ENCODE results near the gene PFKFB2. TPM values are rescaled to one million over a fixed set of nuclear protein-coding genes. Genes with fewer than 3 reads are reported as not detected.

The PFKFB2 gene
- polyA plus RNA-seq, 1 donor (not counting 4 experiments of a cell fraction or from before 2014, with no cell fraction given), result 12.2 TPM

DNA sequence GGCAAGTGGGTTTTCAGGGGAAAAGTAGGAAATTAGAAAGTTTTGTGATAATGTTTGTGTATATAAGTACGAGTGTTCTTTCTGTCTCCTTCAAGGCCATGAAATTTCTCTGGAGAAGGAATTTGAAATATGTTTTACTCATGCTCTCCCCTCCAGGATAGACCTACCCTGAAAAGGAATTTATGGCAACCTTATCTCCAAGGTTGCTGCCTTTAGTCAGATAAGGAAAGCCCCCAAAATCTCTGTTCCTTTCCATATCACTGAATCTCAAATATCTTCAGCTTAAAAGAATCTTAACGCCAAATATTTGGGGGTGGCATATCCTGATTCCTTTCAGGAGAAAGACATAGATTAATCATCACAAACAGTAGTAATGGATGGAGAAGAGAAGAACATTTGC lies 35.1 kb downstream of the PFKFB2 start:
- dilution Hi-C loops (cut with MboI; ENCODE audit: extremely low pct_ligation_motif_present, low sequenced_read_pairs), result no loop called here
- TF ChIP-seq CTCF (optimal IDR thresholded peaks at IDR 0.05 in 1 of 3, IDR thresholded peaks at IDR 0.05 in 1 of 3, conservative IDR thresholded peaks at IDR 0.05 in 1 of 3; ENCODE audit: extremely low read depth in 1 of 3, insufficient read depth in 2 of 3, low read length in 3 of 3), result no peak
- no peak for TF ChIP-seq EZH2 (IDR thresholded peaks at IDR 0.05; ENCODE audit: low read length)
- Histone ChIP-seq H3K4me2 (ENCODE audit: control insufficient read depth, extremely low read depth, insufficient read depth, low read depth, low read length) (no peak overlapping the region), H2AFZ (ENCODE audit: control insufficient read depth, low read length) (no peak overlapping the region), H3K27ac (ENCODE audit: control insufficient read depth, insufficient read depth, low read length) (no peak overlapping the region), H3K9me3 (ENCODE audit: control insufficient read depth, low read depth, low read length) (no peaks in the 10 kb centered on the region), H3K27me3 (ENCODE audit: control insufficient read depth, extremely low read depth, insufficient read depth, low read length) (peaks cover 4% of the 10 kb centered on the region), H3K9me1 (ENCODE audit: control insufficient read depth, extremely low read depth, insufficient read depth, low read length) (no peaks in the 10 kb centered on the region), H3K36me3 (ENCODE audit: control insufficient read depth in 2 of 2, extremely low read depth in 1 of 2, insufficient read depth in 2 of 2, low read length in 2 of 2) (no peaks in the 10 kb centered on the region), H3K4me1 (ENCODE audit: control insufficient read depth, extremely low read depth, insufficient read depth, low read length) (peaks cover 5% of the 10 kb centered on the region), H3K4me3 (ENCODE audit: control insufficient read depth in 2 of 3, extremely low read depth in 1 of 3, insufficient read depth in 2 of 3, low read depth in 1 of 3, low read length in 3 of 3) (no peak overlapping the region), H4K20me1 (ENCODE audit: control insufficient read depth, extremely low read depth, insufficient read depth, low read length) (no peaks in the 10 kb centered on the region), H3K79me2 (ENCODE audit: control insufficient read depth, insufficient read depth, low read length) (no peaks in the 10 kb centered on the region), H3K9ac (ENCODE audit: control insufficient read depth, extremely low read depth, insufficient read depth, low read length) (no peak overlapping the region)
- no peak for DNase-seq (ENCODE audit: low read depth, low spot score)
- no peak for FAIRE-seq

GRCh38 chr1:207088701-207089626 lies 35.9 kb downstream of the PFKFB2 start, which contains the start of gene C4BPB:
TSS of gene C4BPB (plus strand) at chr1:207088860. CDS start at chr1:207089532, 672 bp downstream.
- Histone ChIP-seq H3K27me3 (ENCODE audit: control insufficient read depth, extremely low read depth, insufficient read depth, low read length) (peaks cover 4% of the 10 kb centered on the region), H3K4me3 (ENCODE audit: control insufficient read depth in 2 of 3, extremely low read depth in 1 of 3, insufficient read depth in 2 of 3, low read depth in 1 of 3, low read length in 3 of 3) (no peak within 1 kb of the TSS), H2AFZ (ENCODE audit: control insufficient read depth, low read length) (no peak within 1 kb of the TSS), H3K27ac (ENCODE audit: control insufficient read depth, insufficient read depth, low read length) (no peak within 1 kb of the TSS), H3K9me1 (ENCODE audit: control insufficient read depth, extremely low read depth, insufficient read depth, low read length) (no peaks in the 10 kb centered on the region), H3K9me3 (ENCODE audit: control insufficient read depth, low read depth, low read length) (no peaks in the 10 kb centered on the region), H4K20me1 (ENCODE audit: control insufficient read depth, extremely low read depth, insufficient read depth, low read length) (no peaks in the 10 kb centered on the region), H3K4me2 (ENCODE audit: control insufficient read depth, extremely low read depth, insufficient read depth, low read depth, low read length) (no peak within 1 kb of the TSS), H3K79me2 (ENCODE audit: control insufficient read depth, insufficient read depth, low read length) (no peaks in the 10 kb centered on the region), H3K9ac (ENCODE audit: control insufficient read depth, extremely low read depth, insufficient read depth, low read length) (no peak within 1 kb of the TSS), H3K36me3 (ENCODE audit: control insufficient read depth in 2 of 2, extremely low read depth in 1 of 2, insufficient read depth in 2 of 2, low read length in 2 of 2) (no peaks in the 10 kb centered on the region), H3K4me1 (ENCODE audit: control insufficient read depth, extremely low read depth, insufficient read depth, low read length) (peaks cover 5% of the 10 kb centered on the region)
- FAIRE-seq (peak; percentile 29), DNase-seq (ENCODE audit: low read depth, low spot score) (no peak)
- dilution Hi-C loops (cut with MboI; ENCODE audit: extremely low pct_ligation_motif_present, low sequenced_read_pairs), result no loop called here
- no peak for TF ChIP-seq EZH2 (IDR thresholded peaks at IDR 0.05; ENCODE audit: low read length)
- TF ChIP-seq CTCF (optimal IDR thresholded peaks at IDR 0.05 in 1 of 3, IDR thresholded peaks at IDR 0.05 in 1 of 3, conservative IDR thresholded peaks at IDR 0.05 in 1 of 3; ENCODE audit: extremely low read depth in 1 of 3, insufficient read depth in 2 of 3, low read length in 3 of 3), result no peak
